Glomerular visceral epithelial cell (primary cell): ENCODE measurements around the gene ACOD1.
"Not testable (repeated sequence)": the region's sequence is repeated elsewhere in the genome, so short reads cannot be mapped to it uniquely, and the experiment has no call there.

Experiments
- DNase-seq: peaks from one replicate; pipeline ENCODE4 v3.0.0-alpha.2; 2016; ENCODE audit errors: extremely low spot score

The ACOD1 gene

GRCh38 chr13:76948149-76948548 lies at the start of gene ACOD1:
TSS of gene ACOD1 (plus strand) at chr13:76948511. CDS start at chr13:76948559, 48 bp downstream.
- DNase-seq, result no peak

GRCh38 chr13:76899066-76899465 lies 49.2 kb upstream of the ACOD1 start:
- not testable (repeated sequence) for DNase-seq

- peak; percentile 64 for DNase-seq
Observed at GRCh38 chr13:76903544-76904162, 44.7 kb upstream of the ACOD1 start.

- DNase-seq, result no peak
Observed at GRCh38 chr13:76904507-76904906, 43.8 kb upstream of the ACOD1 start.

- no peak for DNase-seq
Observed at GRCh38 chr13:76912476-76912875, 35.8 kb upstream of the ACOD1 start.

- DNase-seq, result no peak
Observed at GRCh38 chr13:76913898-76914297, 34.4 kb upstream of the ACOD1 start.

GRCh38 chr13:76917095-76917494 lies 31.2 kb upstream of the ACOD1 start:
- no peak for DNase-seq

- not testable (repeated sequence) for DNase-seq
Observed at GRCh38 chr13:76917755-76918481, 30.4 kb upstream of the ACOD1 start.

GRCh38 chr13:76921516-76921915 lies 26.8 kb upstream of the ACOD1 start:
- no peak for DNase-seq

- no peak for DNase-seq
Observed at GRCh38 chr13:76925115-76925514, 23.2 kb upstream of the ACOD1 start.

- DNase-seq, result no peak
Observed at GRCh38 chr13:76927955-76928354, 20.4 kb upstream of the ACOD1 start.

GRCh38 chr13:76928456-76928855 lies 19.9 kb upstream of the ACOD1 start:
- no peak for DNase-seq

- DNase-seq, result no peak
Observed at GRCh38 chr13:76929320-76929719, 19.0 kb upstream of the ACOD1 start.

- DNase-seq, result no peak
Observed at GRCh38 chr13:76929851-76930374, 18.4 kb upstream of the ACOD1 start.

GRCh38 chr13:76932076-76932475 lies 16.2 kb upstream of the ACOD1 start:
- no peak for DNase-seq

GRCh38 chr13:76934671-76935070 lies 13.6 kb upstream of the ACOD1 start:
- DNase-seq, result no peak

- no peak for DNase-seq
Observed at GRCh38 chr13:76936763-76937162, 11.5 kb upstream of the ACOD1 start.

GRCh38 chr13:76937281-76937820 lies 11.0 kb upstream of the ACOD1 start:
- DNase-seq, result peak; percentile 69

- DNase-seq, result no peak
Observed at GRCh38 chr13:76939215-76939614, 9.1 kb upstream of the ACOD1 start.

- no peak for DNase-seq
Observed at GRCh38 chr13:76942363-76942762, 5.9 kb upstream of the ACOD1 start.

GRCh38 chr13:76943646-76944045 lies 4.7 kb upstream of the ACOD1 start:
- no peak for DNase-seq

GRCh38 chr13:76944456-76944855 lies 3.9 kb upstream of the ACOD1 start:
- no peak for DNase-seq

- DNase-seq, result no peak
Observed at GRCh38 chr13:76950101-76950500, 1.8 kb downstream of the ACOD1 start.
